ENCODE data around the gene ACSBG1.

Gene ACSBG1

GRCh38 chr15:78203346-78204225, 30.8 kb downstream of the ACSBG1 start:
- DNase-seq (ENCODE audit: low spot score) = no peak

- no peak for DNase-seq (ENCODE audit: low spot score)
Measured at GRCh38 chr15:78201281-78202190, 32.8 kb downstream of the ACSBG1 start.

- DNase-seq (ENCODE audit: low spot score) = no peak
Measured at GRCh38 chr15:78200276-78200930, 34.0 kb downstream of the ACSBG1 start.

- DNase-seq (ENCODE audit: low spot score) = peak; percentile 4
Measured at GRCh38 chr15:78197632-78198031, 36.7 kb downstream of the ACSBG1 start.

- peak; percentile 55 for DNase-seq (ENCODE audit: low spot score)
Measured at GRCh38 chr15:78195735-78196201, 38.6 kb downstream of the ACSBG1 start.

- no peak for DNase-seq (ENCODE audit: low spot score)
Measured at GRCh38 chr15:78194568-78194925, 39.8 kb downstream of the ACSBG1 start.

GRCh38 chr15:78193731-78194567, 40.4 kb downstream of the ACSBG1 start:
- DNase-seq (ENCODE audit: low spot score) = peak; percentile 26

- peak; percentile 37 for DNase-seq (ENCODE audit: low spot score)
Measured at GRCh38 chr15:78192826-78193594, 41.4 kb downstream of the ACSBG1 start.

GRCh38 chr15:78182821-78183220, 51.5 kb downstream of the ACSBG1 start:
- no peak for DNase-seq (ENCODE audit: low spot score)

GRCh38 chr15:78182336-78182700, 52.0 kb downstream of the ACSBG1 start:
- no peak for DNase-seq (ENCODE audit: low spot score)

- DNase-seq (ENCODE audit: low spot score) = no peak
Measured at GRCh38 chr15:78179906-78180305, 54.5 kb downstream of the ACSBG1 start.

GRCh38 chr15:78179286-78179840, 55.0 kb downstream of the ACSBG1 start:
- no peak for DNase-seq (ENCODE audit: low spot score)

GRCh38 chr15:78178064-78178463, 56.3 kb downstream of the ACSBG1 start:
- no peak for DNase-seq (ENCODE audit: low spot score)

GRCh38 chr15:78177447-78177873, 56.9 kb downstream of the ACSBG1 start:
- DNase-seq (ENCODE audit: low spot score) = no peak

- no peak for DNase-seq (ENCODE audit: low spot score)
Measured at GRCh38 chr15:78175330-78175729, 59.0 kb downstream of the ACSBG1 start.

GRCh38 chr15:78174401-78174800, 60.0 kb downstream of the ACSBG1 start:
- DNase-seq (ENCODE audit: low spot score) = no peak

GRCh38 chr15:78171864-78172472, 62.4 kb downstream of the ACSBG1 start:
- DNase-seq (ENCODE audit: low spot score) = no peak

- no peak for DNase-seq (ENCODE audit: low spot score)
Measured at GRCh38 chr15:78170848-78171773, 63.3 kb downstream of the ACSBG1 start.

GRCh38 chr15:78168608-78169007, 65.8 kb downstream of the ACSBG1 start:
- DNase-seq (ENCODE audit: low spot score) = no peak
